ENCODE measurements around the gene ZFAND3.

ZFAND3 gene

DNA sequence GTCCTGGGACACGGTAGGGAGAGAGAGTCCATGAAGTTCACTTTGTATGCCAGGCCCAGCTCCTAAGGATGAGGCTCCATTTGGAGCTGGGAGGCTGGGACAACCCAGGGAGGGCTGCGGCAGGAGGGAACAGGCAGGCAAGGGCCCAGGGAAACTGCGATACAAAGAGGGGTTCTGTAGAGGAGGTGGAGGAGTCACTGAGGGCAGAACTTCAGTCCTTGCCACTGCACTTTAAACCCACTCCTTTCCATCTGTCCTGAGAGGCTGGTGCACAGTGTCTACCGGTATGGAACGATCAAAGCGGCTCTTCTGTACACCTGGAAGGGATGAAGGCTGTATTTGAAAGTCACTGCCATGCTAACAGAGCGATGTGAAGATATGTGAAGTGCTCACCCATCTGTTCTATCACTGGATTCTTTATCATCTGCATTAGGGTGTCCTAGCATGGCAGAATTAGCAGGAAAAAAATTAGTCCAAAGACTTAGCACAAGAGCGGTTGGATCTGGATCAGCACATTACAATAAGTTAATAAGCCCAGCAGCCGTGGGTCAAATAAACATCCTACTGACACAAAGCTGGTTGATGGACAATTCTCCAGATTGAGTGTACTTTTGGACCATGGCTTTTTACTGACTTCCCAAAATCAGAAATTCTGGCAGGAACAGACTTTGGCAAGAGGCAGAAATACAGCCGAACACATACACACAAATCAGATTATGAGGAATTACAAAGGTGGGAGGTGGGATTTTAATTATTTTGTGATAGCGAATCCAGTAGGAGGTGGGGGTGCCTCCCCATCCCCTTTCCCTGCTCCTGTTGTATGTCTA lies 20.9 kb upstream of the ZFAND3 start:
- DNase-seq = no peak

DNA sequence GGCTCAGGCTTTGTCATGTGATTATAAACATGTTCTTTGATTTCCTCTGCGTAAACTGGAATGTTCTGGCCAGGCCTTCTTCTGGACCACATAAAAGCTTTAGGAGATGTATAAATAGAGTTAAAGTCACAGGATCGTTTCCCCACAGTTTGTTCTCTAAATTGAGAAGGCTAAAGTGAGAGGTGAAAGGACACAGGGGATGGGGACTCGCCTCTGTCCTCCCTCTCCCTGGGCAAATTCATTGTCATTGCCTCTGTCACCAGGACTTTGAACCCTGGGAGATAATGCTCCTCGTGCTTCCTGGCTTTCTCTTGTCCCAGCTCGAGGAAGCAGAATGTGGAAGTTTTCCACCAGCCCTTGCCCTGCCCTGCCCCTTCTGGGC lies 20.3 kb upstream of the ZFAND3 start:
- no peak for DNase-seq

DNA sequence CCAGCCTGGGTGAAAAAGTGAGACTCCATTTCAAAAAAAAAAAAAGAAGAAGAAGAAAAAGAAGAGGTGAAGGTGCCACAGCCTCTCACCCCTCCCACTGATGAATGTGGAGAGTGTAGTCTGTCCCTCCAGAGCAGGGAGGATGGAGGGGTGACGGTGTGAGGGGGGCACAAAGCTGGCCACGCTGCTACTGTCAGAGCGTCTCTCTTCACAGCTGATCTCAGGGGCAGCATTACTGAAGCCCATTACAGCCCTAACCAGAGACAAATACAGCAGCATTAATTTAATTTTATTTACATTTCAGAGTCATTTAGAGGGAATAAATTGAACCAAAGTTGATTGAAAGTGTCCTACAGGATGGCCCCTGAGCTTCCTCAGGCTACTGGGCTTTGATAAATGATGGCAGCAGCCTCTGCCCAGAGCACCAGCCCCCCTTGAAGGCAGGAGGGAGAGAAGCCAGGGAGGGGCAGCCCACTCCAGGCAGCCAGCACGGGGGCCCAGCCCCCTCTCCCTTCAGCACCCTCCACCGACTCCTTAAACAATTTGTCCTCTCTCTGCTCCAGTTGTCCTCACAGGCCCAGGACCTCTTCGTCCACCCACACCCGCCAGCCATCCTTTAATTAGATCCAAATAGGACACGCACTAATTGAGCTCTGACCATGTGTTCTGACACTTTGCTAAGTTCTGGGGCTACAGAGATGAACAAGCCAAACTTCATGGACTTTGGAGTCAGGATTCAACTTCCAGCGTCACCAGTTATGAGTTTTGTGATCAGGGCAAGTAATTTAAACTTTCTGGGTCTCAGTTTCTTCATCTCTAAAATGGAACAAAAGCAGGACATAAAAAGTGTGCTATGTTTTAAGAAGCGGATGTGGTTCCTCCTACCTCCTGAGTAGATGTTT lies 18.6 kb upstream of the ZFAND3 start:
- no peak for DNase-seq

DNA sequence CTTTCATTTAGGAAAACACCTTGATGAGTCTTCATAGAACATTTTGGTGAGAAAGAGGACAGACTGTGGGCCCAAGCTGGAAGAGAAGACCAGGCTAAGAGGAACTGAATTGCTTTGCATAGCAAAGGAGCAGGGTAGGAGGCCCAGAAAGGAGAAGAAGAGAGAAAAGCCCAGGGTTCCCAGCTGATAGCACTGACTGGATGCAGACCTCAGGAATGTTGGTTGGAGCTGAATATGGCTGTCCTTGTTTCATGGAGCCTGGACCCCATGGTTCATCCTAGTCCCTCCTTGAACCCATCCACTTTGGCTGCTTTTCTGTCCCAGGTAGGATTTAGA lies 18.0 kb upstream of the ZFAND3 start:
- DNase-seq = no peak

DNA sequence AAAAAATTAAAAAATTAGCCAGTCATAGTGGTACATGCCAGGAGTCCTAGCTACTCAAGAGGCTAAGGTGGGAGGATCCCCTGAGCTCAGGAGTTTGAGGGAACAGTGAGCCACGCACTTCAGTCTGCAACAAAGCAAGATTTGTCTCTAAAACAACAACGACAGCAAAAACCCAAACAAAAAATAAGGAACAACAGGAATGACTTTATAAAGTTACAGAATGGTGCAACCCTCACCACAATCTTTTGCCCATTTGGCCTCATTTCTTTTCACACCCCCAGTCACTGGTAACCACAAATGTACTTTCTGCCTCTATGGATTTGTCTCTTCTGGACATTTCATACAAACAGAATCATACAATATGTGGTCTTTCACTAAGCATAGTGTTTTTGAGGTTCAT lies 16.7 kb upstream of the ZFAND3 start:
- no peak for DNase-seq

DNA sequence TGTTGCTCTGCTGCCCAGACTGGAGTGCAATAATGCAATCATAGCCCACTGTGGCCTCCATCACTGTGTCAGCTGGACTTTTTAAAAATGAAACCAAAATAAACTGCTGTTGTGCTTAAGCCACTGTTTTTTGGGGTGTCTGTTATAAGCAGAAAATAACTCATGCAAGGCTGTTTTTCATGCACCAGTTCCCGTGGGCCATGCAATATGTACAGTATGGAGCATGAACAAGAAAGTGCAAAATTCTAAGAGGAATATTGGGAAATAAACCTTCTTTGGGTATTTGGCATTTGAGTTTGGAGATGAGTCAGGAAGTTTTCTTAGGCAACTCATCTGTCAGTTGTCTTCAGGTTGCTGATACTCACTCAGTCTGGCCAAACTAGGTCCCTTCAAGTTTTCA lies 14.9 kb upstream of the ZFAND3 start:
- no peak for DNase-seq

DNA sequence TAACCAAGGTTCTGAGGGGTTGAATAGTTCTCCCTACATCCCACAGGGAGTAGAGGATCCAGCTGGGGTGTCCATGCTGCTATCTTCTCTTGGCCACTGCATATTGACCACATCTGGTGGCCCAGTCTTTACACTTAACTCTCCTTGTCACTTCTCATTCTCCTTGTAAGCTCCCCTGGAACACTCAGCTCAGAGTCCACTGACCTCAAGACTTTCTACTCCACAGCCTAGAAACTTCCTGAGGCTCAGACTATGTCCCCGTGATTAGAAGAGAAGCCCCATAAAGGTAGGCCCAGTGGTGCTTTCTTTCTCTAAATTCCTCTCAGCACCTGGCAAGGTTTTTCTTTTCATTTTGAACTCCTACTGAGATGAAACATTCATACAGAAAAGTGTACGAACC lies 13.3 kb upstream of the ZFAND3 start:
- DNase-seq = no peak

DNA sequence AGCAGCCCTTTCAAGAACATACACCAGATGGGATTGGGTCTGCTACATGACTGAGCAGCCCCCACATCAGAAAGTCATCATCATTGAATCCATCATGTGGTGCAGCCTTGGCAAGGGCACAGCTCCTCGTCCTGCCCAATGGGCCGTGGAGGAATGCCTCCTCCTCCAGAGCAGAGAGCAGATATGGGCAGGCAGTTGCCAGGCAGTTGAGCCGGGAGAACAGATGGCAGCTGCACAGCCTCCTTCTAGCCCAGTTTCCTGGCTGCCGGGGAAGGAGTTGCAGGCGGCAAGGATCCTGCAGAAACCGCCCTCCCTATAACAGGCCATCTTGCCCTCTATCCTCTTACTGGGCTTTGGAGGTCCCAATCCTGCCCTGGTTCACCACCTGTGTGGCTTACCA lies 11.9 kb upstream of the ZFAND3 start:
- DNase-seq = no peak

DNA sequence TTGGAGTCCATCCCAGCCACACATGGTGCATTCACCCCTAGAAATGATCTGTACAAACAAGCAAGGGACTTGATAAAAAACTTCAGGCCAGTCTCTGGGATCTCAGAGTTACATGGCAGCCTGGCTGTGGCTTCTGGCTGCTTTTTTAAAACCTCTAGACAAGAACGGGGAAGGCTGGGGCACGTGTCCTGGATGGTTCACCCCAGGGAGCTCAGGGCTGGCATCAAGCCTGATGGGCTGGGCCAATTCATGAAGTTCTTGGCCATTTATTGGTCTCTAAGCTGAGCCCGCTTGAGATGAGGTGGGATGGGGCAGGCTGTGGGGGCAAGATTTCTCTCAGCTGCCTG lies 10.4 kb upstream of the ZFAND3 start:
- DNase-seq = no peak

DNA sequence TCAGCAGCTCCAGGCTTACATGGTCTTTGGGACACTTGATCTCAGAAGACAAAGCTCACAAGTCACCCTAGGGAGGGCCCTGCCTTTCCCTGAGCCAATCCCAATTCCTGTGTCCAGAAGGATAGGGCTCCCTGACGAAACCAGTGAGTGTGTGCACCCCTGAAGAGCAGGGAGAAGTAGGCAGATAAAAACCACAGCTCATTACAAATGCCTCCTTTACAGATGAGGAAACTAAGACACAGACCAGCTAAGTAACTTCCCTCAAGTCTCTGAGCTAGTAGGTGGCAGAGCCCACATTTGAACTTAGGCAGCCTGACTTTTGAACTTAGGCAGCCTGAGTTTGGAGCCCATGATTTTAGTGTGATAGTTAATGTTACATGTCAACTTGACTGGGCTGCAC lies 6.7 kb upstream of the ZFAND3 start:
- no peak for DNase-seq

DNA sequence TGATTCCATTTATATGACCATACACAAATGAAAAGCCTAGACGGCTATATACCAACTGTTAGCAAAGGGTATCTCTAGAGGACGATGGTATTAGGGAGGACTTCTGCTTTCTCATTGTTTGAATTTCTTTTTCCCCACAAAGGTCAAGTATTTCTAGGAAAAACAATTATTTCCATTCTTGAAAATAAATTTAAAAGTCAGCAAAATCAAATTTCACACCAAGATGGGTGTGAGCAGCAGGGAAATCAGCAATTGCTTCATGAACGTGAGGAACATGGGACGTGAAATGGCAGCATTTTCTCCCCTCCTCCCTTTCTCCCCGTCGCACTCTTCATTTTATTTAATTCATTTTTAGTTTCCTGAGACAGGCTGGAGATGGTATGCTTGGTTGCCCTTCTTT lies 5.2 kb upstream of the ZFAND3 start:
- DNase-seq = no peak

DNA sequence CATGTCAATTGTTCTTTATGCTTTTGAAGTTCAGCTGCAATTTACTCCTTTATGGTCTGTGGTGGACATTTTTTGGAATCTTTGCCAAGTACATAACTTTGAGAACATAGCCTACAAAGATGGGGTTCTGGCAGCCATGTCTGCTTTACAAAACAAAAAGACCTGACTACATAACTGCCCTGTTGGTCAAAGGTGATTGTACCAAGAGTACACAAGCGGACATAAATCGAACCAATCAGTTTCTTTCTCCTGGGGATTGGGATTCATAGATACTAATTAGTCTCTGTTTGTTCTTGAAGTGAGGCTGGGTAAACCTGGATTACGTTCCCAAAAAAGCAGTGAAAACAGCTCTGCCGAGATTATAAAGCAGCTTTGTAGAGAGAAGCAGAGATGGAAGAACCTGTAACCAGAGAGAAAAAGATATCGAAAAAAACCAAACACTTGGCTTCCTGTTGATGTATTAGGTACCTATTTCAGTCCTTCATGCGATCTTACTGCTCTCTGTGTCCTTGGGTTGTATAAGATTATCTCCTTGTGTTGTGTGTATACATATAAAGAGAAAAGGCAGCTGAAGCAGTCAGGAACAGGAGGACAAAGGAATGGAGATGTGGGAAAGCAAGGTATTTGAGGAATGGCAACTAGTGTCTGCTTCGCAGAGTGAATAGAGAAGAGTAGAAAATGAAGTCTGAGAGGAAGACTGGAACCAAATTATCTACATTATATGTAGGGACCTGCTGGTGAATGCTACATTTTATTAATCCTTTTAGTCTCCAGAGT lies 2.7 kb upstream of the ZFAND3 start:
- DNase-seq = peak in 1 of 5 experiments; percentile 10

DNA sequence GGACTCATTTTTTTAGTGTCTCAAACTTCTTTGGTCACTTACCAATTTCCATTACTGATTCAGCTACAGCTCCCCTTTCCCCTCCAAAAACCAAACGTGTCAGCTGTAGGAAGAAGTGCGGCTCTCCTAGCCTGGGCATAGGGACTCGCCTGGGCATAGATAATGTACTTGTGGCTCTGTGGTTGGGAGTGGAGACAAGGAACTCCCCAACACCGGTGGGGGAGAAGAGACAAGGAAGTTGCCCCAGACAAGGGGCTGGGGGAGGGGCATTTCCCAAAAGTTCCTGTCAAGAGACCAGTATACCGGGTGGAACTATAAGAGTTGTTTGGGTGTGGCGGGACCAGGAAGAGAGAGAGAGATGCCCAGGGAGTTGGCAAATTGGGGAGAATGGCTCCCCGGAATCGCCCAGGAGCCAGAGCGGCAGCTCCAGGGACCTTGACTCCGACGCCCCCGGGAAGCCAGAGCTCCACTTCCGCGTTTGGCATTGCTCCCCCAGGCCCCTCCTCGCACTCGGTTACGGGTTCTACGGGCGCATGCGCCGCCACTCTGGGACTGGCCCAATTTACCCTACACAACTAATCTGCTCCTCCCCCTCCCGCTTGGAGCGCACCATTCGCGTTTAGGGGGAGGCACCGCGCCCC lies 871 bp upstream of the ZFAND3 start:
- DNase-seq = peak; percentile 82 to 98 (median 93)

DNA sequence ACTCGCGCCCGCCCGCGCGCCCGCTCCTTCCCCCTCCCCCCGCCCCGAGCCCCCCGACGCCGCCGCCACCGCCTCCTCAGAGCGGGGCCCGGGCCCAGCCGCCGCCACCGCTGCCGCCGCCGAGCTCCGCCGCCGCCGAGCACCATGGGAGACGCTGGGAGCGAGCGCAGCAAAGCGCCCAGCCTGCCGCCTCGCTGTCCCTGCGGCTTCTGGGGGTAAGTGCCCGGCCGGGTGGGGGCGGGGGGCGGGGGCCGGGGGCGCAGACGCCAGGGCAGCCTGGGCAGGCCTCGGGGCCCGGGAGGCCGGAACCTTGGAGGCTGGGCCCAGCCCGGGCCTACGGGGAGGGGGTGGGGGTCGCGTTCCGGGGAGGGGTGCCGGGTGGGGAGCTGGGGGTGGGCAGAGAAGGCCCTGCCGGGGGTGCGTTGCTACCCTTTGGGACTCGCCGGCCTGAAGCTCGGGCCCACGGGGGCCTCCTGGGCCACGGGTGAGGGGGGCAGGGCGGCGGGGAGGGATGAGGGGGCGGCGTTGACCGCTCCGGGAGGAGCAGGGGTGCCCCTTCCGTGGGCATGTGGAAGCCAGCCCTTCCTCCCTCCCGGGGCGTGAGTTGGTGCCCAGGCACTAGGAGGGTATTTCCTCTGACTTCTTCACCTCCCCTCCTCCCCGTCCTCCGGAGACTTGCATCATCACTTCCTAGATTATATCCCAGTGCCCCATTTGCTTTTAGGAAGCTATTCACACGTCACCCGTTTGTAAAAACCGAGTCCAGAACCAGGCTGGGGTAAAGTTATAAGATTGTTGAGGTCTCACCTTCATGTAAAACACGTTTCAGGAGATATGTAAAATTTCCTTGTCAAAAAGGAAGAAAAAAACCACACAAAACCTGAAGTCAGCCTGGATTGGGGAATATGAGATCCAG lies 533 bp downstream of the ZFAND3 start:
- DNase-seq = peak; percentile 18 to 59 (median 36)

DNA sequence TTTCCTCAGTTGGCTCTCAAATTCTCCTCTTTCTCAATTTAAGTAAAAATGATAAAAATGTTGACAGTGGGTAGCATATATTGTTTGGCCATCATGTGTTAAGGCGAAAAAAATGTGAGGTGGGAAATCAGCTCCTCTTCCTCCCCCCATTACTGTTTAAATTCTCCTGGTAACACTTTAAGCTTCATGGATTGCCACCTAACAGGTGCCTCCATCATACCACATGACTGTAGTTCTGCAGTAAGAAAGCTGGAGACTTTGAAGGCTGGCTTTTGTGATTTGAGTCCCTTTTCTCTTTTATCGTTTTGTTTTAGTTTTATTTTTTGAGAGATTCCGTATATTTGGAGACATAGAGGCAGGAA lies 1.2 kb downstream of the ZFAND3 start:
- DNase-seq = peak in 1 of 5 experiments; percentile 43

DNA sequence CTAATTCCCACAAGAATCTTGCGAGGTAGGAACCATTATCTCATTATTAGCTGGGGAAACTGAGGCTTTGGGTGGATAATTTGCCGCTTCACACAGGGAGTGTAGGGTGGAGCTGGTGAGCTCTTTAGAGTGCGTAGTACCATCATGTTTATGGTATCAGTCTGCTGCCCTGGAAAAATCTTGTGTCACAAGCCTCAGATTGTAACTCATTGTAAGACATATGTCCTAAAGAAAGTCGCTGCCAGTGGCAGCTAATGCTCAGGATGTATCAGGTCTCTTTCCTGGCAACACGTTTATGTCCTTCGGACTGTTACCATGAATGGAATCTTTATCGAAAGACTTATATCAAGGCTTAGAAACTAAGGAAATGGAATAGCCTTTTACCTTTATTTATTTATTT lies 1.9 kb downstream of the ZFAND3 start:
- DNase-seq = no peak

DNA sequence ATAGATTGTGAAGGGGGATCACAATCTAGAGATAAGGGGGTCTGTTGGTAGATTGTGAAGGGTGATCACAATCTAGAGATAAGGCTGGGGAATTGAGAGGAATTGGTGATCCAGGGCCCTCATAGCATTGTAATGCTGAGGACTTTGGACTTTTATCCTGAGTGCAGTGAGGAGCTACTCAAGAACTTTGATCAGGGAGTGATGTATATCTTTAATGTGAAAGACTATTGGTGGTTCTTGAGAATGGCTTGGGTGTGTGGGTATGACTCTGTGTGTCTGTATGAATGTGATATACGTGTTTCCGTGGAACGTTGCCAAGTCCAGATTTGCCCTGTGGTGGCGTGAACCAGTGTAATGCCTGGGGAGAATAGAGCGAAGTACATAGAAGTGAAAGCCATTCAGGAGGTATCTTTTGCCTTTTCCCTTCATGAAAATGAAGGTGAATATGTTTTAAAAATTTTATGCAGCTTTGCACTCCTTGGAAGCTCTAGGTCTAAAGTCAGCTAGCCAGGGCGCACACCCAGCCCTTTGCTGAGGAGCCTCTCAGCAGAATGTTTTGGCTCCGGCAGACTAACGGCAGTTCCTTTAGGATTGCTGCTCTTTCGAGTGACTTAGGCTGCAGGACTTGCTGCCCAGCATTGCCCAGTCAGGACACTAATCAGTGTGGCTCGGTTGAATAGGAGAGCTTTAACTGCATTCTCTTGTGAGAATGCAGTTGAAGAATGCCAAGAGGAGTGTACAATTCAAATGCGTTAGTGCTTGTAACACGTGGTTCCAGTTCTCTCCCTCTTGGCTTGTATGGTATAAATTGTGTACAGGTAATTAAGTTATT lies 3.5 kb downstream of the ZFAND3 start:
- peak in 1 of 5 experiments; percentile 84 for DNase-seq

DNA sequence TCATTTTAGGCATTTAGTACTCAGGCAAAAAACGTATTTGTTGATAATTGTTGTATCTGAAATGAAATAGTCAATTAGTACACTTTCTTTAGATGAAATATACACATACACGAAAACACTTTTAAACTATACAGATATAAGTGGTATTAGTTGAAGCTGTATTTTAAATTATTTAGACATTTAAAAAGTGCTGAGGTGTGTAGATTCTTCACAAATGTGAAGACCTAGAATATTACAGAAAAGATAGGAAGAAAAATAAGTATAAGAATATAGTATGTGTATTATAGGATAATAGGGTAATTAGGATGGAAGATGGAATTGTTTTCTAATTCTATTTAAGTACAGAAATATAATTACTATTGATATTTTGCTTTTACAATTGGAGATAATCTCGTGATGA lies 4.6 kb downstream of the ZFAND3 start:
- DNase-seq = no peak

DNA sequence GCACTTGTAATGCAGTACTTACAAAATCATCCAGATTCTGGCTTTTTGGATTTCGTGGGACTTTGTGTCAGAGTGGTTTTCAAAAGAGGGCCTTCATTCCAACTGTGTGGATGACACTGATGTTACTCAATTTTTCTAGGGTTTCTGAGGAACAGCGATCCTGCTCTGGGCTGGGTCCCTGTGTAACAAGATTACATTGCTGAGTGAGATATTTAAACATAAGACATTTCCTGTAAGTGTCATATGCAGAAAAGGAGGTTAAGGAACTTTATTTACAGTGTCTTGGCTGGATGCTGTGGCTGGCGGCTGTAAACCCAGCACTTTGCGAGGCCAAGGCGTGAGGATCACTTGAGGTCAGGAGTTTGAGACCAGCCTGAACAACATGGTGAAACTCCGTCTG lies 6.7 kb downstream of the ZFAND3 start:
- DNase-seq = no peak

DNA sequence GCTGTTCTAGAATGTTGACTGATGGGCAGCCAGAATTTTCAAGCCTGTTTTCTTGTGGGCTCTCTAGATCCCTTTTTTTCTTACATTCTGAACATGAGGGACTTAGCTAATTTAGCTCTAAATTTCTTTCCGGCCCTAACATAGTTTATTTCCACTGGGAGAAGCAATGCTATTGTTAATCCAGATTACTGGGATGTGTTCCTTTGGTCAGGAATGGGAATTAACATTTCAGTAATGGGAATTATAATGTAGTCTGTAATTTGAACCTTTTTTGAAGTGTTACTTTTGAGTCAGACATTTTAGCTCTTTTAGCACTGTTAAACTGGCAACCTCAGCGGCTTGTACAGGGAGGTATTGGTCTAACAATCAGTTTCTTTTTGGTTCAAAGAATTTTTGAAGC lies 7.5 kb downstream of the ZFAND3 start:
- DNase-seq = no peak
